Panc1 (cell line): Measurements from ENCODE around the gene CHIC2.

Experiments
- CTCF ChIP-seq: fragments of 450-650 bp; IDR thresholded peaks from 2 replicates; pipeline ENCODE4 v1.5.1; 2017; ENCODE audit warnings: mild to moderate bottlenecking
- TCF7L2 ChIP-seq: IDR thresholded peaks from 2 replicates; pipeline ENCODE4 v1.6.1; 2011; ENCODE audit warnings: mild to moderate bottlenecking, low read depth, low read length, inconsistent platforms

GRCh38 chr4:54050214-54050904 lies 14.0 kb downstream of the CHIC2 start:
- TF ChIP-seq CTCF (no peak), TCF7L2 (no peak)
